22Rv1 (cell line): Measurements from ENCODE around the gene C20orf96.
"Not testable (repeated sequence)": the region's sequence is repeated elsewhere in the genome, so short reads cannot be mapped to it uniquely, and the experiment has no call there.

ENCODE experiments used
- H3K27ac ChIP-seq: fragments of 450-650 bp; 2 replicates; pipeline ENCODE4 v1.5.1; 2017
- ZFX ChIP-seq: fragments of 450-650 bp; IDR thresholded peaks from 2 replicates; pipeline ENCODE4 v1.6.1; 2017; ENCODE audit warnings: antibody characterized with exemption, borderline replicate concordance
- TF ChIP-seq, protein P1 (sequence below): fragments of 450-650 bp; IDR thresholded peaks from 2 replicates; pipeline ENCODE4 v1.5.1; 2017; ENCODE audit warnings: mild to moderate bottlenecking

Gene C20orf96

DNA sequence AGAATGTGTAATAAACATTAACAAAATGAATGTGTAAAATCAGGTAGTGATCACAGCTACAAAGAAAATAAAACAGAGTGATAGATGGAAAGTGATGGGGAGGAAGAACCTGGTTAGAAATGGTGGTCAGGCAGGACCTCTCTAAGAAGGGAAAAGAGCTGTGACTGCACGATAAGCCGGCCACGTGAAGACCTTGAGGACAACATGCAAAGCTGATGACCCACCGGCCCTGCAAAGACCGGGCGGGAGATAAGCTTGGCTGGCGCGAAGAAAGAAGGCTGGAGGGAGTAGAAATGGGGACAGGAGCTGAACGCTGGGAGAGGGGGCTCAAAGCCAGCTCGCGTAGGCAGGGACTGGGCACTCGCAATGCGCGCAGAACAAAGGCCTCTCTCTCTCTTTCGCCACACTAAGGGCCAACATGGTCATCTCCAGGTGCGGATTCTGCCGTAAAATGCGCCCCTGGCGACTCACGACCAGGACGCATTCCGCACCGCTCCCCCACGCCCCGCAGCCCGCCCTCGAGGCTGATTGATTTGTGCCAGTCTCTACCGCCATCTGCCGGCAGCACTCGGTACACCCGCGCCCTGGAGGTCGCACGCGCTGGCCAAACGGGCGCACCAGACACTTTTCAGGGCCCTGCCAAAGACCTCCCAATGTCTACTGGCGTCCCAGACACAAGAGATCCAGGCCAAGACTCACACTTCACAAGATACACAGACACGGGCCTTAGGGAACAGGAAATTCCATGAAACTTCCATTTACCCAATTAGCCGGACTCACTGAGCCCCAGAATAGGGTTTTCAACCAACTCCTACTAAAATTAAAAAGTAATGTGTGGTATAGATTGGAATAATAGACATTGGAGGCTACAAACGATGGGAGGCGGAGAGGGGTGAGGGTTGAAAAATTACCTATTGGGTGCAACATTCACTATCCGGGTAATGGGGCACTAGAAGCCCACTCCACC lies 23.7 kb downstream of the C20orf96 start:
- TF ChIP-seq ZFX: no peak
- TF ChIP-seq, protein P1, sequence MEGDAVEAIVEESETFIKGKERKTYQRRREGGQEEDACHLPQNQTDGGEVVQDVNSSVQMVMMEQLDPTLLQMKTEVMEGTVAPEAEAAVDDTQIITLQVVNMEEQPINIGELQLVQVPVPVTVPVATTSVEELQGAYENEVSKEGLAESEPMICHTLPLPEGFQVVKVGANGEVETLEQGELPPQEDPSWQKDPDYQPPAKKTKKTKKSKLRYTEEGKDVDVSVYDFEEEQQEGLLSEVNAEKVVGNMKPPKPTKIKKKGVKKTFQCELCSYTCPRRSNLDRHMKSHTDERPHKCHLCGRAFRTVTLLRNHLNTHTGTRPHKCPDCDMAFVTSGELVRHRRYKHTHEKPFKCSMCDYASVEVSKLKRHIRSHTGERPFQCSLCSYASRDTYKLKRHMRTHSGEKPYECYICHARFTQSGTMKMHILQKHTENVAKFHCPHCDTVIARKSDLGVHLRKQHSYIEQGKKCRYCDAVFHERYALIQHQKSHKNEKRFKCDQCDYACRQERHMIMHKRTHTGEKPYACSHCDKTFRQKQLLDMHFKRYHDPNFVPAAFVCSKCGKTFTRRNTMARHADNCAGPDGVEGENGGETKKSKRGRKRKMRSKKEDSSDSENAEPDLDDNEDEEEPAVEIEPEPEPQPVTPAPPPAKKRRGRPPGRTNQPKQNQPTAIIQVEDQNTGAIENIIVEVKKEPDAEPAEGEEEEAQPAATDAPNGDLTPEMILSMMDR: peak; percentile 93
- H3K27ac ChIP-seq: no peak overlapping the region

DNA sequence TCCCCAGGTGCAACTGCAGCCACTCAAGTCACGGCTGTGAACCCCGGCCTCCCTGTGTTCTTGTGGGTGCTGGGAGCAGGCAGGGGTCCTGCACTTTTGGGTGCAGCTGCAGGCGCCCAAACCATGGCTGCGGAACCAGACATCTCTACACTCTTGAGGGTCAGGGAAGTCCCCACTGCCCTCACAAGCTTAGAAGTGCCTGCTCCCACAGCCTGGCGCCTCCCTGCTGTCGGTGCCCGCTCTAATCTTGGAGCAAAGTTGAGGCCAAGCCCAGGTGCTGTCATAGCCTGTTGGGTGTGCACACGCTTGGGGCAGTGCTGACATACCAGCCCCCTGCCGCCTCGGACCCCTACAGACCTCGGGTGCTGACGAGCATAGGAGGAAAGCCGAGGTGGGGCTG lies 26.8 kb downstream of the C20orf96 start:
- TF ChIP-seq, protein P1: no peak
- no peak for TF ChIP-seq ZFX
- H3K27ac ChIP-seq: no peak overlapping the region

DNA sequence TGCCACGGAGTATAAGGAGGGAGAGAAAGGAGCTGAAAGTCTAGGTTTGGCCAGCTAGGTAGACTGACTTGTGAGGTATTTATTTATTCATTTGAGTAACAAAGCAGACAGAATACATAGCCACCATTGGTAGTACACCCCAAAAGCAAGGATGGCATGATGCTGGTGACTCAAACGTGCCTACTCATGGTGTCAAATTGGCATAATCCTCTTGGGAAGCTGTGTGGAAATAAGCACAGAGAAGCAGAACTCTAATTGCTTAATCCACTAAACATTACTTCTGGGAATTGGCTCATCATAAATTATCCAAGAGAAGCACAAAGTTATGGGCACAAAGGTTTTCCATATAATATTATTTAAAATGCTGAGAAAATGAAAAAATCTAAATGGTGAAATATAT lies 30.6 kb downstream of the C20orf96 start:
- H3K27ac ChIP-seq: no peak overlapping the region
- no peak for TF ChIP-seq ZFX
- TF ChIP-seq, protein P1: no peak

DNA sequence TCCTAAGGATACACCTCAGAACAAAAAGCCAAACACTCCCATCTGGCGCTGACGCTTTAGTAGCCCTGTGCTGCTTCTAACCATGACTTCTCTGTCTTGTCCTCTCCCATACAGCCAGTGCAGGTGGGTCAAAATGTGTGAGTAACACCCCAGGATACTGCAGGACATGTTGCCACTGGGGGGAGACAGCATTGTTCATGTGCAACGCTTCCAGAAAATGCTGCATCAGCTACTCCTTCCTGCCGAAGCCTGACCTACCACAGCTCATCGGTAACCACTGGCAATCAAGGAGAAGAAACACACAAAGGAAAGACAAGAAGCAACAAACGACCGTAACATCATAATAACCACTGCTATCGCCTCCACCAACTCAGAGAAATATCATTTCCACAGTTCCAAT lies 31.6 kb downstream of the C20orf96 start:
- TF ChIP-seq ZFX: no peak
- TF ChIP-seq, protein P1: no peak
- H3K27ac ChIP-seq: no peak overlapping the region

DNA sequence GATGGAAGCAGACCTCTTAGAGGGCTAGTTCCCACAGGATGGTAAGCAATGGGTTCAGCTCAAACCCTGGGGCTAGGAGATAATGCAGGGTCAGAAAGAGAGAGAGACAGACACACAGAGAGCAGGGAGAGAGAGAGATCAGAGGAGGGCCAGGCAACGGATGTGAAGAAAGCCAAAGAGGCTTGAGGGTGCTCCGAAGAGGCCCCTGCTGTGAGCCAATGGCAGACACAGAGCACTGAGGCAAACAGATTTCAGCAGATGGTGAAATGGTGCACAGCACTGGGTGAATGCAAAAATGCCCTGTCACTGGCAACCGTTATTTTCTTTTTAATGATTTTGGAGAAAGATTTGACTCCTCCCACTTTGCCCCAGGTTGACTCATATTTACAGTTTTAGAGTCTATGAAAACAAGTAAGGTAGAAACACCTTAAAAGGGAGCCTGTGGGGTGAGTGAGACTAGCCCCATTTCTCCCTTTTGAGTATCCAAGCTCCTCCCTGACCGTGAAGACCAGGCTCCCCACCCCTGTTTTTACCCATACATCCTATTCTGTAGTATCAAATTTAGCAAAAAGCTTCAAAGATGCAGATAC lies 32.2 kb downstream of the C20orf96 start:
- no peak overlapping the region for H3K27ac ChIP-seq
- TF ChIP-seq, protein P1: no peak
- no peak for TF ChIP-seq ZFX

DNA sequence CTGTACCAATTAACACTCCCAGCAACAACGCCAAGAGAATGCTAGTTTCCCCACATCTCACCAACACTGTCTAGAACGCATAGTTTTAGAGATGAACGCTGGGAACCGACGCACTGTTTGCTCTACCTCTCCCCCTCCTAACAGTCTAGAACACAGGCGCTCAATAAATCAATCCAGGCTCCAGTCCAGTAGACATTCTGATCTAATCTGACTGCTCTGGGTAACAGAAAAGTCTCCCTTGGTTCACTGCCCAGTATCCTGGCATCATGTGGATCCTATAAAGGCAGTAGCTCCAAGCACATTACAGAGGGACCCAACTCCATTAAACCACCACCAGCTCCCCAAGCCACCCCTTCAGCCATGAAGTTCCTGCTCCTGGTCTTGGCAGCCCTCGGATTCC lies 33.1 kb downstream of the C20orf96 start, which contains the start of gene DEFB132:
Gene DEFB132, plus strand, starts transcription at position 306 of the 400 bp plus-strand sequence. Its CDS starts 55 bp downstream, at position 361.
- TF ChIP-seq, protein P1: no peak
- no peak for TF ChIP-seq ZFX
- H3K27ac ChIP-seq: peak within 1 kb of the TSS; percentile 40; the same call in 1 of the 2 replicates

DNA sequence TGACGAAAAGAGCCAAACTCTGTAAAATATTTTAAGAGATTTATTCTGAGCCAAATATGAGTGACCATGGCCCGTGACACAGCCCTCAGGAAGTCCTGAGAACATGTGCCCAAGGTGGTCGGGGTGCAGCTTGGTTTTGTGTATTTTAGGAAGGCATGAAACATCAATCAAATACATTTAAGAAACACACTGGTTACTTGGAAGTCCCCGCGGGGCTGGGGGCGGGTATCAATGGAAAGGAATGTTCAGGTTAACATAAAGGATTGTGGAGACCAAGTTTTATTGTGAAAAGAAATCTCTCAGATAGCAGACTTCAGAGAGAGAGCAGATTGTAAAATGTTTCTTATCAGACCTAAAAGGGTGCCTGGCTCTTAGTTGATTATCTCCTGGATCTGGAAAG lies 37.1 kb downstream of the C20orf96 start:
- H3K27ac ChIP-seq: not testable (repeated sequence)
